ENCODE results near the gene MAG. TPM values are rescaled to one million over a fixed set of nuclear protein-coding genes. Genes with fewer than 3 reads are reported as not detected.

Gene MAG
- total RNA-seq, 1 donor from 2014 or later = not detected

GRCh38 chr19:35264268-35265125, 27.5 kb upstream of the MAG start:
- Histone ChIP-seq H3K4me3 (no peak overlapping the region), H3K27ac (replicated peaks) (peak overlapping the region; percentile 99), H3K9me3 (replicated peaks) (no peaks in the 10 kb centered on the region), H3K4me1 (peaks cover 54% of the 10 kb centered on the region), H3K36me3 (no peaks in the 10 kb centered on the region), H3K27me3 (ENCODE audit: low read depth) (no peaks in the 10 kb centered on the region)
- no peak for DNase-seq
- TF ChIP-seq CTCF (IDR thresholded peaks at IDR 0.05; ENCODE audit: borderline replicate concordance) = no peak
- intact Hi-C loops (cut with micrococcal nuclease) = no loop called here

- Histone ChIP-seq H3K9me3 (replicated peaks) (no peaks in the 10 kb centered on the region), H3K27me3 (ENCODE audit: low read depth) (no peaks in the 10 kb centered on the region), H3K36me3 (peaks cover 1% of the 10 kb centered on the region), H3K27ac (replicated peaks) (peak overlapping the region; percentile 99), H3K4me3 (no peak overlapping the region), H3K4me1 (peaks cover 62% of the 10 kb centered on the region)
- TF ChIP-seq CTCF (IDR thresholded peaks at IDR 0.05; ENCODE audit: borderline replicate concordance) = no peak
- intact Hi-C loops (cut with micrococcal nuclease) = no loop called here
- DNase-seq = no peak
Observed at GRCh38 chr19:35265126-35265899, 26.6 kb upstream of the MAG start.

- intact Hi-C loops (cut with micrococcal nuclease) = no loop called here
- Histone ChIP-seq H3K27ac (replicated peaks) (peak overlapping the region; percentile 99), H3K27me3 (ENCODE audit: low read depth) (no peaks in the 10 kb centered on the region), H3K4me1 (peaks cover 63% of the 10 kb centered on the region), H3K9me3 (replicated peaks) (no peaks in the 10 kb centered on the region), H3K36me3 (peaks cover 8% of the 10 kb centered on the region), H3K4me3 (peak overlapping the region; percentile 95)
- no peak for DNase-seq
- TF ChIP-seq CTCF (IDR thresholded peaks at IDR 0.05; ENCODE audit: borderline replicate concordance) = no peak
Observed at GRCh38 chr19:35265900-35266519, 26.0 kb upstream of the MAG start.

GRCh38 chr19:35266520-35267352, 25.2 kb upstream of the MAG start:
- intact Hi-C loops (cut with micrococcal nuclease) = no loop called here
- no peak for DNase-seq

More at GRCh38 chr19:35266520-35267352, 25.2 kb upstream of the MAG start:
- no peak for TF ChIP-seq CTCF (IDR thresholded peaks at IDR 0.05; ENCODE audit: borderline replicate concordance)
- peak overlapping the region; percentile 99 for H3K27ac ChIP-seq (replicated peaks)
- peaks cover 16% of the 10 kb centered on the region for H3K36me3 ChIP-seq
- peak overlapping the region; percentile 95 for H3K4me3 ChIP-seq
- peaks cover 59% of the 10 kb centered on the region for H3K4me1 ChIP-seq
- no peaks in the 10 kb centered on the region for H3K27me3 ChIP-seq (ENCODE audit: low read depth)
- H3K9me3 ChIP-seq (replicated peaks) = no peaks in the 10 kb centered on the region

Measured in left ventricle myocardium inferior (tissue), 1 donor.